NCI-H446 treated with DMSO at 0.1 percent for 48 hours (cell line): ENCODE results near the gene AHNAK.
"Not testable (repeated sequence)": the region's sequence is repeated elsewhere in the genome, so short reads cannot be mapped to it uniquely, and the experiment has no call there.

ENCODE experiments used
- DNase-seq: peaks from one replicate; lab custom pipeline; 2025; lab: John Stamatoyannopoulos, UW

Gene AHNAK

GRCh38 chr11:62462508-62462892 is 84.1 kb downstream of the AHNAK start:
- no peak for DNase-seq

GRCh38 chr11:62461740-62462507 is 84.7 kb downstream of the AHNAK start:
- DNase-seq, result no peak

- DNase-seq, result no peak
These were observed 87.5 kb downstream of the AHNAK start for GRCh38 chr11:62459080-62459479.

GRCh38 chr11:62458212-62459002 is 88.2 kb downstream of the AHNAK start:
- no peak for DNase-seq

- DNase-seq, result no peak
These were observed 89.1 kb downstream of the AHNAK start for GRCh38 chr11:62457478-62457877.

GRCh38 chr11:62456630-62457029 is 90.0 kb downstream of the AHNAK start:
- DNase-seq, result no peak

- DNase-seq, result no peak
These were observed 93.7 kb downstream of the AHNAK start for GRCh38 chr11:62452839-62453468.

- DNase-seq, result no peak
These were observed 94.3 kb downstream of the AHNAK start for GRCh38 chr11:62452261-62452660.

- DNase-seq, result no peak
These were observed 95.4 kb downstream of the AHNAK start for GRCh38 chr11:62451241-62451621.

- DNase-seq, result no peak
These were observed 95.9 kb downstream of the AHNAK start for GRCh38 chr11:62450543-62451240.

GRCh38 chr11:62449912-62450311 is 96.7 kb downstream of the AHNAK start:
- not testable (repeated sequence) for DNase-seq

GRCh38 chr11:62449451-62449851 is 97.2 kb downstream of the AHNAK start:
- DNase-seq, result no peak

GRCh38 chr11:62446091-62446490 is 100.5 kb downstream of the AHNAK start:
- DNase-seq, result no peak

GRCh38 chr11:62445314-62445740 is 101.3 kb downstream of the AHNAK start:
- DNase-seq, result peak; percentile 38

GRCh38 chr11:62444835-62445234 is 101.8 kb downstream of the AHNAK start:
- DNase-seq, result no peak

- DNase-seq, result peak; percentile 11
These were observed 102.3 kb downstream of the AHNAK start for GRCh38 chr11:62444236-62444833.

- no peak for DNase-seq
These were observed 103.0 kb downstream of the AHNAK start for GRCh38 chr11:62443390-62444235.

- DNase-seq, result no peak
These were observed 106.6 kb downstream of the AHNAK start for GRCh38 chr11:62439785-62440602.

- DNase-seq, result no peak
These were observed 108.0 kb downstream of the AHNAK start for GRCh38 chr11:62438641-62439040.

- DNase-seq, result no peak
These were observed 109.0 kb downstream of the AHNAK start for GRCh38 chr11:62437616-62438015.
